NB4 (cell line): ENCODE results near the gene VEZF1.

ENCODE experiments used
- DNase-seq: peaks from one replicate; pipeline ENCODE4 v3.0.0; 2010; ENCODE audit warnings: low read depth
- H3K4me3 ChIP-seq: one replicate; pipeline ENCODE4 v1.5.1; 2011; ENCODE audit warnings: mild to moderate bottlenecking, low read depth, low read length, moderate library complexity
- MAX ChIP-seq: IDR thresholded peaks from 2 replicates; pipeline ENCODE4 v1.6.1; 2011; ENCODE audit warnings: low read depth, low read length
- MYC ChIP-seq: IDR thresholded peaks from 2 replicates; pipeline ENCODE4 v1.6.1; 2011; ENCODE audit warnings: low read depth, low read length
- POLR2A ChIP-seq: IDR thresholded peaks from 2 replicates; pipeline ENCODE4 v1.6.1; 2011; ENCODE audit warnings: mild to moderate bottlenecking; ENCODE audit not compliant: insufficient read length; ENCODE audit errors: extremely low read depth
- TF ChIP-seq, protein P1 (sequence below): IDR thresholded peaks from one replicate; pipeline ENCODE4 v1.5.1; 2012; ENCODE audit warnings: low read depth, low read length

Gene VEZF1

DNA sequence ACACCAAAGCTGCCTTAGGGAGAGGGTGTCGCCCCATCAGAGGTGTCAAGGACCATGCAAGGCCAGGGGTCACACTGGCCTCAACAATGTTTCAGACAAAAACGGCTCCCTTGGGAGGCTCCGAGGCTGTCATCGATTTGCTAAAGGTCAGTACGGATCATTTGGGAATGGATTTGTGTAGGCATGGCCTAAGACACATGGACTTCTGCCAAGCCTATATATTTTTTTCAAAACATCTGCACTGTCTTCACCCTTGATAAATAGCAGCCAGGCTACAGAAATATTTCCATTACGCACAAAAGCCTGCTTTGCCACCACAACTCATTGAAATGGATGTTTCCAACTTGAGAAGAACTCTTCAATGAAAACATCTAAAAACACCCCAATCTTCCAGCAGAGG, 43.1 kb downstream of the VEZF1 start:
- no peak for DNase-seq
- H3K4me3 ChIP-seq: no peak overlapping the region
- TF ChIP-seq MAX (no peak), POLR2A (no peak), MYC (no peak)
- TF ChIP-seq, protein P1, sequence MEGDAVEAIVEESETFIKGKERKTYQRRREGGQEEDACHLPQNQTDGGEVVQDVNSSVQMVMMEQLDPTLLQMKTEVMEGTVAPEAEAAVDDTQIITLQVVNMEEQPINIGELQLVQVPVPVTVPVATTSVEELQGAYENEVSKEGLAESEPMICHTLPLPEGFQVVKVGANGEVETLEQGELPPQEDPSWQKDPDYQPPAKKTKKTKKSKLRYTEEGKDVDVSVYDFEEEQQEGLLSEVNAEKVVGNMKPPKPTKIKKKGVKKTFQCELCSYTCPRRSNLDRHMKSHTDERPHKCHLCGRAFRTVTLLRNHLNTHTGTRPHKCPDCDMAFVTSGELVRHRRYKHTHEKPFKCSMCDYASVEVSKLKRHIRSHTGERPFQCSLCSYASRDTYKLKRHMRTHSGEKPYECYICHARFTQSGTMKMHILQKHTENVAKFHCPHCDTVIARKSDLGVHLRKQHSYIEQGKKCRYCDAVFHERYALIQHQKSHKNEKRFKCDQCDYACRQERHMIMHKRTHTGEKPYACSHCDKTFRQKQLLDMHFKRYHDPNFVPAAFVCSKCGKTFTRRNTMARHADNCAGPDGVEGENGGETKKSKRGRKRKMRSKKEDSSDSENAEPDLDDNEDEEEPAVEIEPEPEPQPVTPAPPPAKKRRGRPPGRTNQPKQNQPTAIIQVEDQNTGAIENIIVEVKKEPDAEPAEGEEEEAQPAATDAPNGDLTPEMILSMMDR: no peak

- no peak for DNase-seq
- no peak overlapping the region for H3K4me3 ChIP-seq
- TF ChIP-seq, protein P1: no peak
- TF ChIP-seq MAX: no peak
- TF ChIP-seq MYC: no peak
- no peak for TF ChIP-seq POLR2A
These were observed 44.4 kb downstream of the VEZF1 start for GRCh38 chr17:57943645-57944044.

DNA sequence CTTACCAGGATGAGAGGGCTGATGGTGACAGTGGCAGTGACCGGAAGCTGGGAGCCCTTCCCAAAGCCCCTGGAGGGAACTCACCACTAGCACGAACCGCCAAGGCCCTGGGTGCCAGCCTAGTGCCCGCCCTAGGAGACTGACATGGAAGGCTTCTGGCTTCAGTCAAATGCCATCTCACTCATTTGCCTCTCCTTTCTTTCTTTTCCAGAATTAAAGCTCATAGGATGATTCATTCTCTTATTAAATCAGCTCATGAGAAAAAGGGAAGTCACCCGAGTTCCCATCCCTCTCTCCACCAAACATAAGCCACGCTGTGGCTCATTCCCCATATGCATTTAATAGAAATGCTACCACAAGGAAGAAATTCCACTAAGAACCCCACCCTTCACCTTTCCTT, 44.9 kb downstream of the VEZF1 start:
- peak; percentile 50 for DNase-seq
- no peak overlapping the region for H3K4me3 ChIP-seq
- TF ChIP-seq MAX (no peak), MYC (no peak), POLR2A (no peak)
- TF ChIP-seq, protein P1: no peak

- H3K4me3 ChIP-seq: no peak overlapping the region
- no peak for DNase-seq
- TF ChIP-seq, protein P1: no peak
- TF ChIP-seq POLR2A: no peak
- no peak for TF ChIP-seq MYC
- no peak for TF ChIP-seq MAX
These were observed 46.4 kb downstream of the VEZF1 start for GRCh38 chr17:57941384-57942370.

- no peak overlapping the region for H3K4me3 ChIP-seq
- TF ChIP-seq, protein P1: no peak
- TF ChIP-seq MAX (no peak), POLR2A (no peak), MYC (no peak)
- DNase-seq: no peak
These were observed 47.3 kb downstream of the VEZF1 start for GRCh38 chr17:57940653-57941329.
